ENCODE data around the gene SCO2. TPM values are rescaled to one million over a fixed set of nuclear protein-coding genes. Genes with fewer than 3 reads are reported as not detected.
A peak's percentile ranks its signal among the peaks of the same experiment; 100 is the strongest.

SCO2 gene
- total and polyA plus RNA-seq, 2 experiments from 2014 or later: 2.0 to 11.2 TPM

GRCh38 chr22:50507421-50507990 is 17.9 kb downstream of the SCO2 start, which contains the start of gene LMF2:
Gene LMF2, minus strand, starts transcription at chr22:50507702. Its CDS starts 27 bp downstream, at chr22:50507675.
- peak within 1 kb of the TSS; percentile 96 for H3K4me2 ChIP-seq
- peaks cover 14% of the 10 kb centered on the region for H3K4me1 ChIP-seq (ENCODE audit: insufficient read depth)
- WGBS (ENCODE audit: low lambda C conversion rate, missing lambda C conversion rate): under 1% methylated on average over 24 of the region's 62 CpGs
- no peak for DNase-seq (ENCODE audit: low spot score)
- no peaks in the 10 kb centered on the region for H3K9me3 ChIP-seq (ENCODE audit: low read depth)
- no peak for TF ChIP-seq EZH2 (IDR thresholded peaks at IDR 0.05; ENCODE audit: borderline replicate concordance)
- TF ChIP-seq, protein P1, sequence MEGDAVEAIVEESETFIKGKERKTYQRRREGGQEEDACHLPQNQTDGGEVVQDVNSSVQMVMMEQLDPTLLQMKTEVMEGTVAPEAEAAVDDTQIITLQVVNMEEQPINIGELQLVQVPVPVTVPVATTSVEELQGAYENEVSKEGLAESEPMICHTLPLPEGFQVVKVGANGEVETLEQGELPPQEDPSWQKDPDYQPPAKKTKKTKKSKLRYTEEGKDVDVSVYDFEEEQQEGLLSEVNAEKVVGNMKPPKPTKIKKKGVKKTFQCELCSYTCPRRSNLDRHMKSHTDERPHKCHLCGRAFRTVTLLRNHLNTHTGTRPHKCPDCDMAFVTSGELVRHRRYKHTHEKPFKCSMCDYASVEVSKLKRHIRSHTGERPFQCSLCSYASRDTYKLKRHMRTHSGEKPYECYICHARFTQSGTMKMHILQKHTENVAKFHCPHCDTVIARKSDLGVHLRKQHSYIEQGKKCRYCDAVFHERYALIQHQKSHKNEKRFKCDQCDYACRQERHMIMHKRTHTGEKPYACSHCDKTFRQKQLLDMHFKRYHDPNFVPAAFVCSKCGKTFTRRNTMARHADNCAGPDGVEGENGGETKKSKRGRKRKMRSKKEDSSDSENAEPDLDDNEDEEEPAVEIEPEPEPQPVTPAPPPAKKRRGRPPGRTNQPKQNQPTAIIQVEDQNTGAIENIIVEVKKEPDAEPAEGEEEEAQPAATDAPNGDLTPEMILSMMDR (IDR thresholded peaks at IDR 0.05; ENCODE audit: poor library complexity): no peak
- TF ChIP-seq EZH2phosphoT487 (IDR thresholded peaks at IDR 0.05; ENCODE audit: low read depth, severe bottlenecking, unreplicated experiment): no peak
- H3K36me3 ChIP-seq (replicated peaks; ENCODE audit: insufficient read depth, low read depth): no peaks in the 10 kb centered on the region
- peak within 1 kb of the TSS; percentile 100 for H2AFZ ChIP-seq
- no peaks in the 10 kb centered on the region for H3K27me3 ChIP-seq
- H3K4me3 ChIP-seq: peak within 1 kb of the TSS; percentile 99
- peak within 1 kb of the TSS; percentile 95 for H3K27ac ChIP-seq
- H3K9me2 ChIP-seq (replicated peaks; ENCODE audit: insufficient read depth): no peaks in the 10 kb centered on the region
- H4K20me1 ChIP-seq (ENCODE audit: insufficient read depth, poor library complexity, severe bottlenecking): no peaks in the 10 kb centered on the region
- H3K79me2 ChIP-seq: peaks cover 54% of the 10 kb centered on the region

DNA sequence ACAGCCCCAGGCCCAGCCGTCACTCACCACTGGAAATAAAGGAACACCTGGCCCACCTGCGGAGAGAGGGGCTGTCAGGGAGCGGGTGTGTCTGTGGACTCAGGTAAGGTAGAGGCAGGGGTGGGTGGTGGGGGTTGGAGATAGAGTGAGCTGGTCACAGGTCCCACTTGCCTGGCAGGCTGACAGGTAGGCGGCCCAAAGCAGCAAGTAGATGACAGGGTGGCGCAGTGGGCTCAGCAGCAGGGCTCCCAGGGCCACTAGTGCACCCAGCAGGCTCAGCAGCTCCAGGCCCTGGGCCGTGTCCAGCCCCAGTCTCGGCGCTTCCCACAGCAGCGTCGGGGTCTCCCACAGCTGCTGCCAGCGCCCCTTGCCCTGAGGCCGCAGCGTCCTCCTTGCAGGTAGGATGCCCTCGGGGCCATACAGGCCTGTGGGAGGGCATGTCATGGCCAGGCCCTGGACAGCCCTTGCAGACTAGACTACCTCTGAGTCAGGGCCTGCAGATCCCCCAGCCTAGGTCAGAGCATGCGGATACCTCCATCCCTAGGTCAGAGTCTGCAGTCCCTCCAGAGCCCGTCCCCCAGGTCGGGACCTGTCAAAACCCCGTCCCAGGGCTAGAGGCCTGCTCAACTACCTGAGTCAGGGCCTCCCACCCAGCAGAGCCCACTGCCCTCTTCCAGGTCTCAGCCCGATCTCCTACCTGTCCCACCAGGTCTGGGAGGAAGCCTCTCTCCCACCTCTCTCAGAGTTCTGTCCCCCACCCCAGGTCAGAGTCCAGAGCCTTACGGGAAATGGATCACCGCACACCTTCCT is 18.6 kb downstream of the SCO2 start:
- Histone ChIP-seq H3K27me3 (no peaks in the 10 kb centered on the region), H4K20me1 (ENCODE audit: insufficient read depth, poor library complexity, severe bottlenecking) (no peaks in the 10 kb centered on the region), H3K79me2 (peaks cover 47% of the 10 kb centered on the region), H3K9me2 (replicated peaks; ENCODE audit: insufficient read depth) (no peaks in the 10 kb centered on the region), H3K4me2 (peak overlapping the region; percentile 96), H3K27ac (peak overlapping the region; percentile 90), H2AFZ (peak overlapping the region; percentile 100), H3K9me3 (ENCODE audit: low read depth) (no peaks in the 10 kb centered on the region), H3K4me3 (peak overlapping the region; percentile 99), H3K4me1 (ENCODE audit: insufficient read depth) (peaks cover 14% of the 10 kb centered on the region), H3K36me3 (replicated peaks; ENCODE audit: insufficient read depth, low read depth) (no peaks in the 10 kb centered on the region)
- DNase-seq (ENCODE audit: low spot score): peak; percentile 34
- no peak for TF ChIP-seq EZH2phosphoT487 (IDR thresholded peaks at IDR 0.05; ENCODE audit: low read depth, severe bottlenecking, unreplicated experiment)
- 45% methylated on average over 21 of the region's 21 CpGs for WGBS (ENCODE audit: low lambda C conversion rate, missing lambda C conversion rate)

DNA sequence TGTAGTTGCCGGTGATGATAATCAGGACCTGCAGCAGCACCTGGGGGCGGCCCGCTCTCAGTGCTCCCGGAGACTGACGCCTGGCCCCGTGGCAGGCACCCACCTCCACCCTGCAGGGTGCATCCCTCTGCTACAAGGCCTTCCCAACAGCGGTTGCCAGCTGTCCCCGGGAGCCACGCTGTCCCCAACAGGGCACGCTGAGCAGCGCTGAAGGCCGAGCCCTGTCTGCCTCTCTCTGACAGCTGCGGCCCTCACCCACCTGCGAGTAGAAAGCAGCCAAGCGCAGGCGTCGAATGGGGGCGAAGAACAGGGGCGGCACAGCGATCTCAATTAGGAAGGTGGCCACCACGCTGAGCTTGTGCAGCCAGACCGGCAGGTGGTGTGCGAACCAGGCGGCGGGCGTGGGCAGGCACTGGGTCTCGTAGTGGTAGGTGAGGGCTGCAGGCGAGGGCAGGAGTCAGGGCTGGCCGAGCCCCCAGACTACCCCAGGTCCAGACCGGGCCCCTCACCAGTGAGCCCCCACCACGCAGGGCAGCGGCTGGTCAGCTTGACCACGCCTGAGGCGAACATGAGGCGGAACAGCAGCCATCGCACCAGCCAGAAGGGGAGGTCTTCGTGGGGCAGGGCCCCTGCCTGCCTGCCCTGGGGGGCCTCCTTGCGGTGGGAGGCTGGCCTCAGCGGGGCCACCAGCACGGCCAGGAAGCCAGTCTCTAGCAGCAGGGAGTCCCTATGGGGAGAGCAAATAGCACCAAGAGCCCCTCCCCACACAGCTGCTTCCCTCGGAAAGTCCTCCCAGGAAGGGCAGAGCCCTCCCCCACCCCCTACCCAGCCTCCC is 19.4 kb downstream of the SCO2 start:
- Histone ChIP-seq H3K79me2 (peaks cover 41% of the 10 kb centered on the region), H3K9me2 (replicated peaks; ENCODE audit: insufficient read depth) (no peaks in the 10 kb centered on the region), H3K4me1 (ENCODE audit: insufficient read depth) (peaks cover 14% of the 10 kb centered on the region), H4K20me1 (ENCODE audit: insufficient read depth, poor library complexity, severe bottlenecking) (no peaks in the 10 kb centered on the region), H3K27ac (no peak overlapping the region), H3K27me3 (no peaks in the 10 kb centered on the region), H3K4me2 (peak overlapping the region; percentile 96), H3K36me3 (replicated peaks; ENCODE audit: insufficient read depth, low read depth) (no peaks in the 10 kb centered on the region), H2AFZ (no peak overlapping the region), H3K4me3 (no peak overlapping the region), H3K9me3 (ENCODE audit: low read depth) (no peaks in the 10 kb centered on the region)
- no peak for TF ChIP-seq EZH2phosphoT487 (IDR thresholded peaks at IDR 0.05; ENCODE audit: low read depth, severe bottlenecking, unreplicated experiment)
- TF ChIP-seq, protein P1 (IDR thresholded peaks at IDR 0.05; ENCODE audit: poor library complexity): no peak
- TF ChIP-seq EZH2 (IDR thresholded peaks at IDR 0.05; ENCODE audit: borderline replicate concordance): no peak
- WGBS (ENCODE audit: low lambda C conversion rate, missing lambda C conversion rate): 95% methylated on average over 35 of the region's 41 CpGs
- DNase-seq (ENCODE audit: low spot score): peak; percentile 7
